Posterior cingulate gyrus (tissue), 11 donors: ENCODE measurements around the gene DPEP1.
"Not testable (repeated sequence)": the region's sequence is repeated elsewhere in the genome, so short reads cannot be mapped to it uniquely, and the experiment has no call there.

Experiments
- DNase-seq, 10 donors: peaks; one replicate each; pipeline versions ENCODE4 v3.0.0 to v3.0.0-alpha.2; 2020 to 2021; ENCODE audit warnings: mixed read lengths in 3 of 10
- intact Hi-C: fragments of 100-400 bp; cut with DNase I; formaldehyde crosslinking; loops from one replicate; pipeline ENCODE4 v1.15.1; 2023

DPEP1 gene

DNA sequence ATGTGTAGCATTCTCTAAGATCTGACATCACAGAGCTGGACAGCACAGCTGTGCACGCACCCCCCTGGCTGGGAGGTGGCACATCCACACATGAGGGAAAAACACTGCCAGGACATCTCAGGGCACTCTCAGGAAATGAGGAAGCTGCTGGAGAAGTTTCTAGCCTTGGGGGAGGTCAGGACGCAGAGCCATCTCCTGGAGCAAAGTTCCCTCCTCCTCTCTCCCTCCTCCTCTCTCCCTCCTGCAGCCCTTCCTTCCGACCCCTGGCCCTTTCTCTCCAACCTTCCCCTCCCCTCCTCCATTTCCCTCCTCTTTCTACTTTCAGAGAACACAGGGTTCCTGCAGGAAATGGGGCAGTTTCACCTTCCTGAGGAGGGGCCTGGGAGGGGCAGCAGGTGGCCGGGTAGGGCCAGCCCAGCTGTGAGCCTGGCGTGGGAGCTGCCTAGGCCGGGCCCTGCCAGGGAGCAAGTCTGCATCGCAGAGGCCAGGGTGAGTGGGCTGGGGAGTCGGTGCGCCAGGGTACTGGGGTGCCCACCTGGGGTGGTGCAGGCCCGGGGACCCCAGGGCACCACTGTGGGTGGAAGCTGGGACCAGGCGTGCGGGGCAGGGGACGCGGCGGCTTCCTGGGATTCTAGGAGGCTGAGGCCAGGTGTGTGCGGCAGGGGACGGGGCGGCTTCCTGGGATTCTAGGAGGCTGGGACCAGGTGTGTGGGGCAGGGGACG, at the start of gene DPEP1:
DPEP1 (plus strand) TSS at position 412 of the 723 bp plus-strand sequence. CDS start 16,769 bp downstream, outside the sequence.
- intact Hi-C loops: no loop called here
- peak in 2 of 10 donors; percentile 35 to 78 for DNase-seq

DNA sequence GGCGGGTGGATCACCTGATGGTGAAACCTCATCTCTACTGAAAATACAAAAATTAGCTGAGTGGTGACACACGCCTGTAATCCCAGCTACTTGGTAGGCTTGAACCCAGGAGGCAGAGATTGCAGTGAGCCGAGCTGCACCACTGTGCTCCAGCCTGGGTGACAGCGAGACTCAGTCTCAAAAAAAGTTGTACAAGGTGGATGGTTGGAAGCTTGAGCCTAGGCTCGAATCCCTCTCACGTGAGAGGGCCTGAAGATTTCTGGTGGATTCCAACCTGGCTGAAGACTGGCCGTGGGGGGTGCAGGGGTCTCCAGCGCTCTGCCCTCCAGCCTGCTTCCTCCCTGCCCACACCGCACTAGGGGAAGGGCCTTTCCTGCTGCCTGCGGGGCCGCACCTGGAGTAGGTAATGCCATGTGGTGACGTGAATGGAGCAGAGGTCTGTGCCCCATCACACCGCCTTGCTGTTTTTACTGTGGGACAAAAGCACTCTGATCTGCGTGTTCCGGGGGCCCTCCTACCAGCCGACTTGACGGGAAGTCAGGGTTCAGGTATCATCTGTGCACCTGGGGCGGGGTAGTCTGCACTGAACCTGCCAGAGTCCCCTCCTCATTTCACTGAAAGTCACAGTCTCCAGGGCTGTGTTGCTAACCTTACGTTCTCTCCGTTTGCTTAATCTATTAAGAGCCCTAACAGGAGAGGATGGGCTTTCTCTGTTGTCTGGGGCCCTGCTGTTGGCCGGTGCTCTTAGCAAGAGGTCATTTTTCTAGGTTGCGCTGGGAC, 48.8 kb upstream of the DPEP1 start:
- DNase-seq: peak in 1 of 10 donors; percentile 81
- intact Hi-C loops: loop anchor here (10.0 kb wide), 1 partner anchor 80 kb away; no protein-coding TSS in a partner anchor

DNA sequence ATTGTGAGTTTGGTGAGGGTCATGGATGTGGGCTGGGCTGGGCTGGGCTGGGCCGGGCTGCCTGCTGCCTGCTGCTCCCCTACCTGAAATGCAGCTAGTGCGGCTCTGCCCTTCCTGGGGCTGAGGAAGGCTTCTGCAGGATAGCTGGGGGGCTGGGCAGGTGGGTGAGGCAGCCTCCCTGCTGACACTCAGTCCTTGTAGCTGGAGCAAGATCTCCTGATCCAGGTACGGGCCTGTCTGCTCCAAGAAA, 48.3 kb upstream of the DPEP1 start:
- intact Hi-C loops: loop anchor here (10.0 kb wide), 1 partner anchor 80 kb away; no protein-coding TSS in a partner anchor
- DNase-seq: no peak

DNA sequence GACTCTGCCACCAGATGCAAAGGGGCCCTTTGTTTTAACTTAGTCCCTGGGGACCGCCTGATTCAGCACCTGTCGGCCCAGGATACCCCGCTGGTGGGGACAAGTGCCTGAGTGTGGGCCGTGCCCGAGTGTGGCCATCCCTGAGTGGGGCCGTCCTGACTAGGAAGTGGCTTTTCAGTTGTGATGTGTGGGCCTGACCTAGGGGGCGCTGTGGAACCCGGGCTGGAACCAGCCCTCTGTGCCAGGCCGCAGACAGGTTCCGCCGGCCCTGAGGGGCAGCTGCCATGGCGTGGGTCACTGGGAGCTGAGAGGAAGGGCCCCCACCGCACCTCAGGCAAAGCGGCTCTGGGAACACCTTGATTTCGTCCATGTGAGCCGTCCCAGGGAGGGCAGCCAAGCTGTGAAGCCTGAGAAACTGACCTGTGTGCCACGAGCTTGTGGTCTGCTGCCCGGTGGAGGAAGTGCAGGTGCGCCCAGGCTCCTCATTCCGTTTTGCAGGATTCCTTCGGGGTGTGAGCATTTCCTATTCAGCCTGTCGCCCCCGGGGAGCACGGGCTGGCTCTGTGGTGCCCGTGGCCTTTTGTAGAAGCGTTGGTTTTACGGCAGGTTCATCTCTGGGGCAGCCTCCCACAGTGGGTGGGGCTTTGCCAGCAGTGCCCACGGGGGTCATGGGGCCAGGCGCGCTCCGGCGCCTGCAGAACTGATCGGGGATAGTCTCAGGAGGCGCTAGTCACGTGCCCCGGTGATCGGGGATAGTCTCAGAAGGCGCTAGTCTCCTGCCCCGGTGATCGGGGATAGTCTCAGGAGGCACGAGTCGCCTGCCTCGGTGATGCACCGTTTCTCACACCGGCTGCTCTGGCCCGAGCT, 47.7 kb upstream of the DPEP1 start:
- intact Hi-C loops: loop anchor here (10.0 kb wide), 1 partner anchor 79 kb away; no protein-coding TSS in a partner anchor
- peak in 8 of 10 donors; percentile 34 to 91 (median 47) for DNase-seq

DNA sequence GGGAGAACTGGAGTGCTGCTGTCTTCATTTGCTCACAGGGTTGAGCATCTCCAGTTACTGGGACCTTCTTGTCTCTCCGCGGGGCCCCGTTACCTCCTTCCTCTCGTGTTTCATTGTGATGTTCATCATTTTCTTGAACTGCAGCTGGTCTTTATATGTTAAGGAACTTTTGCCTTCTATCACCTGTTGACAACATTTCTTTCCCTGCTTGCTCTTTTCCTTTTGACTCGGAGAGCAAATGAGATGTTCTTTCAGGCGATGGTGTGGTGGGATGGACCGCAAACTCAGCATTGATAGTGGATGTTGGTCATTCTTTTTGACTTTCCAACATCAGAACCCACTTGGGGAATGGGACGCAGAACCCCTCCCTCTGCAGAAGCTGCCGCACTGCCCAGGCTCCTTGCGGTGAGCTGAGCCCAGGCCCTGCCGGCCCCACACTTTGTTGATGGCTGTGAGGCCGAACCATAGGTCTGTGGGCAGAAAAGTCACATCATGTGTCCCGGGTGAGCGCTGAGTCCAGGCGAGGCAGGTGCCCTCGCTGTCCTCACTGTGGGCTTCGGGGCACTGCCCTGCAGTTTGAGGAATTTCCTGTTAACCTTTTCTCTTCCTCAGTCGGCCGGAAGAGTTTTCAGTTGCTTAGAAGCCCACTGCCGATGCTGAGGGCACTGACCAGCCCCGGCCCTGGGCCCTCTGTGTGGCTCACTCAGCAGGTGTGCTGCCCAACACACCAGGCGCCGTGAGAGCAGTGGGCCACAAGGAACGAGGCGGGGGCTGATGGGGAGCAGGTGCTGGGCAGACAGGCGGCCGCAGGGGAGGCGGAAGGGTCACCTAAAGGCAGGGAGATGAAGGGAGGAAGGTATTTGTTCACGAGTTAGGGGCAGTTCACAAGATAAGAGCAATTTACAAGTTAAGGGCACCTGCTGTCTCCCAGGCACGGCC, 45.5 kb upstream of the DPEP1 start:
- peak in 1 of 10 donors; percentile 76 for DNase-seq
- intact Hi-C loops: loop anchor here (10.0 kb wide), 1 partner anchor 77 kb away; no protein-coding TSS in a partner anchor

DNA sequence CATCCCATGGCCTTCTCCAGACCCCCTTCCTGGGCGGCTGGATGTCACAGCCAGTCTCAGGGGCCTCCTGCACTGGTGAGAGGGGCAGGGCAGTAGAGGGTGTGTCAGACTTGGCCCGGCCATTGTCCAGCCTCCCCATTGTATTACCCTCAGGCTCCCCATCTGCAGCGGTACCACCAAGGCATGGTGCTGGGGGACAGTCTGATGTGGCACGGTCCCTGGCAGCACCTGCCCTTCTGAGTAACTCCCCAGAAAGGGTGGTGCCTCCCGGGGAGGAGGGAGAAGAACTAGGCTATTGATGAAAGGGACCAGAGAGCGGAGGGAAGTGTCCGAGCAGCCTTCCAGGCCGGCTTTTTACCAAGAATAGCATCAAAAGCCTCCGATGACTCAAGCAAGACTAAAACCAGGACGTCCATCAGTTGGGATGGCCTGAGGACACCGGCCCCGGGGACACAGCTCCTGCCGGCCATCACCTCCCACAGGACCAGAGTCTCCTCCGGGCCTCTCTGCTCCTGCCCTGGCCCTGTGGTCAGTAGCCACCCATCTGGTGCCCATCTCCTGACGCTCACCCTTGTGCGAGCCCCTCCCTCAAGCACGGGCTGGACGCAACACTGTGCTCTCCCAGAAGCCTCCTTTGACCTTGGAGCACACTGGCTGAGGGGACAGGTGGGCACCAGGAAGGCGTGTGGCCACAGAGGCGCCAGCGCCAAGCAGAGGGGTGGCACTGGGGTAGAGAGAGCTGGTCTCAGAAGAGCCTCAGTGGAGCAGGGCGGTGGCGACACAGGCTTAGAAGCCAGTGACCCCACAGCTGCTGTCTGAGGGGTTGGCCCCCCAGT, 43.7 kb upstream of the DPEP1 start:
- intact Hi-C loops: loop anchor here (10.0 kb wide), 1 partner anchor 75 kb away; no protein-coding TSS in a partner anchor
- DNase-seq: peak in 1 of 10 donors; percentile 74

DNA sequence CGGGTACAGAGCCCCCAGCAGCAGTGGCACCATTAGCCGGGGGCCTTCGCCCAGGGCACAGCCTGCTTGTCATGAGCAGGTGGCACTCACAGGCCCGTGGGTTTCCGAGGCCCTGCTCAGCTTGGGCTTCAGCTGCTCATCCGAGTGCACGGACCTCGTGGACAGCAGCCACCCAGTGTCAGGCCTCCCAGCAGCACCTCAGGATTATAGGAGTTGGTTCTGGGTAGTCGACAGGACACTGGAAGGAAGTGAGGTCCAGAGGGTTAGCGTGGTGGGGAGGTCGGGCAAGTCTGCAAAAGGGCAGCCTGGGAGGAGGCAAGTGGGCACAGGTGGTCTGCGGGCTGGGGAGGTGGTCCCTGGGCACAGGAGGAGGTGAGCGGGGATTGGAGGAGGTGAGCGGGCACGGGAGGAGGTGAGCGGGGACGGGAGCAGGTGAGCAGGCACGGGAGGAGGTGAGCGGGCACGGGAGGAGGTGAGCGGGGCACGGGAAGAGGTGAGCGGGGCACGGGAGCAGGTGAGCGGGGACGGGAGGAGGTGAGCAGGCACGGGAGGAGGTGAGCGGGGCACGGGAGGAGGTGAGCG, 43.0 kb upstream of the DPEP1 start:
- intact Hi-C loops: no loop called here
- peak in 1 of 10 donors; percentile 67 for DNase-seq

DNA sequence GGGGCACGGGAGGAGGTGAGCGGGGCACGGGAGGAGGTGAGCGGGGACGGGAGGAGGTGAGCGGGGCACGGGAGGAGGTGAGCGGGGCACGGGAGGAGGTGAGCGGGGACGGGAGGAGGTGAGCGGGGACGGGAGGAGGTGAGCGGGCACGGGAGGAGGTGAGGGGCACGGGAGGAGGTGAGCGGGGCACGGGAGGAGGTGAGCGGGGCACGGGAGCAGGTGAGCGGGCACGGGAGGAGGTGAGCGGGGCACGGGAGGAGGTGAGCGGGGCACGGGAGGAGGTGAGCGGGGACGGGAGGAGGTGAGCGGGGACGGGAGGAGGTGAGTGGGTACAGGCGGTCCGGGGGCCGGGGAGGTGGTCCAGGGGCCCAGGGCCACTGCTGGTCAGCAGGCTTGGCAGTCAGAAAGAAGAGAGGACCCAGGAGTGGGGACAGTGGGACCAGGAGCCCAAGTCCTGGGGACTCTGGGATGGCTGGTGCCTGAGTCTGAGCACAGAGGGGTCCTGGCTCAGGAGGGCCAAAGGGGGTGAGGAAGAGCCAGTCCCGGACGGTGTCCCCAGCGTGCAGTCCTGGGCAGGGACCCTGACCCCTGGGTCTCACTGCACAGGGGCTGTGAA, 42.4 kb upstream of the DPEP1 start:
- peak in 1 of 10 donors; percentile 67 for DNase-seq
- intact Hi-C loops: not testable (repeated sequence)

DNA sequence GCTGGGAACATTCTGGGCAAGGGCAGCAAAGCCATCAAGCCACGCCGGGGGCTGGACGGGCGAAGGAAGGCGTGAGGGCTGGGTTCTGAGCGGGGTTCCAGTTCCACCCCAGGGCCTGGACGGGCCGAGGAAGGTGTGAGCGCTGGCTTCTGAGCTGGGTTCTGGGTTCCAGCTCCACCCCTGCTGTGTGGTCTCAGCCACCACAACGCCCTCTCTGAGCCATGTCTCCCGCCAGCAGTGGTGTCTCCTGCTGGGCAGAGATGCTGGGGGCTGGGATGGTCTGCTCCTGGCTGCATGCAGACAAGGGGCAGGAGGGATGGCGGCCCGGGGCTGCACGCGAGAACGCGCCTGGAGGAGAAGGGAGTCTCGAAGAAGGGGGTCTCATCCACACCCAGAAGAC, 41.8 kb upstream of the DPEP1 start:
- intact Hi-C loops: no loop called here
- DNase-seq: no peak

DNA sequence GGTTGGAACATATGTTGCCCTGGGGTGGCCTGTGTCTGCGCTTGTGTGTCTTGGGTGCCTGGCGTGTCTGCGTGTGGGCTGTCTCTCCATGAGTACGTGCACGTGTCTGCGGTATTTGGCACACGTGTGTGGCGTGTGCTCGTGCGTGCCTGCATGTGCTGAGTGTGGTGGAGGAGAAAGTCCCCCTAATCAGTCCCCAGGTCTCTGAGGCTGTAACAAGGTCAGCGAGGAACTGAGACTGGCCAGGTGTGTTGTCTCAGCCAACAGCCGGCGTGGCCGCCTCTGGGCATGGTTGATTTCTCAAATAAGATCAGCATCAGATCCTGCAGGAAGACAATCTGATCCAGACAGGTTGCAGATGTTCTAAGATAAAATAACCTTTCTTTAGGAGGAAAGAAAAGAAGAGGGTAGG, 41.4 kb upstream of the DPEP1 start:
- DNase-seq: no peak
- intact Hi-C loops: no loop called here

DNA sequence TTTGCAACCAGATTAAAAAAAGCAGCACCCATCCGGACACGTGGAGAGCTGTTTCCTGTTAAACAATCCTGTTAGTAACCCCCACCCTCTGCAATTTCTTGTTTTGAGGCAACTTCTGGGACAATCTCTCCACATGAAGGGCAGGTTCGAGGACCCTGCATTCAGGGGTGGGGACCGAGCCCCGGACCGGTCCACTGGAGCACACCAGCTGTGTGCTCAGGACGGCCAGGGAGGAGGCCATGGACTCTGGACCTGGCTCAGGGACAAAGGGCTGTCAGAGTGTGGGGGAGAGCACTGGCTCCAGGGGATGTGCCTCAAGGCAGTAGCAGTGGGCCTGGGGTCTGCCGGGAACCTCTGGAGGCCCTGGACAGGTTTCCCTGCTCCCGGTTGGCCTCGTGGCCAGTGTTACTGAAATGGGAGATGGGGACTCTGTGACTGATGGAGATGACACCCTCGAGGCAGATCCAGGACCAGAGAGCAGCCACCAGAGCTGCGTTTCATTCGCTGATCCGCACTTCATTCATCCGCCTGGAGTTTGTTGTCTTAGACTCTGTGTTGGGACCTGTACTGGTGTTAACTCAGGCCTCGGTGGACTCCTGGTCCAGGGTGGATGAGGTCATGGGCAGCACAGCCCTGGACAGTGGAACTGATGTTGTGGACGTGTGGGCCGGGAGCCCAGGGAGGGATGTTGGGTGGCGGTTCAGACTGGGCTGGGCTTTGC, 40.8 kb upstream of the DPEP1 start:
- intact Hi-C loops: no loop called here
- peak in 1 of 10 donors; percentile 64 for DNase-seq

DNA sequence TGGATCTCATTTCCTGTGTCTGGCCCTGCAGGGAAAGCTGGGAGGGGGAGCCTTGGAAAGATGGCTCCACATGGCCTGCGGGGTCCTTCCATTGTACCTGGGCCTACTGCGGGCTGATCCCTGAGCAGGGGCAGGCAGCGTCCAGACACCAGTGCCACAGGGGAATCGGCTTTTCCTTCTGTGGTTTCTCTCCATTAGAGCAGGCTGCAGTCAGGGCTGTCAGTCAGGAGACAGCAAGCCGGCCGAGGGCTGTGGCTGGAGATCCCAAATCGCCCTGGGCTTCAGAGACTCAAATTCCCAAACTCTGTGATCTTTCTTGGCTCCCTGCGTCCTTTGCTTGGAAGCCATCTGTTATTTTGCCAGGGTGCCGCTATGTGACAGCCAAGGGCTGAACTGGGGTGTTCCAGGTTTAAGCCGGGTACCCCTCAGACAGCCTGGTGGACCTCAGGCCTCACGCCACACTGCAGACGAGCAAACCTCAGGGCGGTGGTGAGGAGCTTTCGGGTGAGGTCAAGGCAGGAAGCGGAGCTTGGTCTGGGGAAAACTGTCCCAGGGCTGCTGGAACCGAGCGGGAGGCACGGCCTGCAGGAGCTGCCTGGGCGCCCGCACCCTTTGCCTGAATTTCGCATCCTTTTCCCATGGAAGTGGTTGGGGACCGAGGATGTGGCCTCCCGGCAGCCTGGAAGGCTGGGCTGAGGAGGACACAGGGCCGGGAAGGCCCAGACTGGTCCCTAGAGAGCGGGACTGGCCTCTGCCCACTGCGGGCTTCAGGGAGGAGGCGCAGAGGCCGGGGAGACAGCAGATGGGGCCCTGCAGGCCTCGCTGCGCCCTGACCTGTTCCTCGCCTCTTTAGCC, 39.4 kb upstream of the DPEP1 start:
- DNase-seq: no peak
- intact Hi-C loops: no loop called here

DNA sequence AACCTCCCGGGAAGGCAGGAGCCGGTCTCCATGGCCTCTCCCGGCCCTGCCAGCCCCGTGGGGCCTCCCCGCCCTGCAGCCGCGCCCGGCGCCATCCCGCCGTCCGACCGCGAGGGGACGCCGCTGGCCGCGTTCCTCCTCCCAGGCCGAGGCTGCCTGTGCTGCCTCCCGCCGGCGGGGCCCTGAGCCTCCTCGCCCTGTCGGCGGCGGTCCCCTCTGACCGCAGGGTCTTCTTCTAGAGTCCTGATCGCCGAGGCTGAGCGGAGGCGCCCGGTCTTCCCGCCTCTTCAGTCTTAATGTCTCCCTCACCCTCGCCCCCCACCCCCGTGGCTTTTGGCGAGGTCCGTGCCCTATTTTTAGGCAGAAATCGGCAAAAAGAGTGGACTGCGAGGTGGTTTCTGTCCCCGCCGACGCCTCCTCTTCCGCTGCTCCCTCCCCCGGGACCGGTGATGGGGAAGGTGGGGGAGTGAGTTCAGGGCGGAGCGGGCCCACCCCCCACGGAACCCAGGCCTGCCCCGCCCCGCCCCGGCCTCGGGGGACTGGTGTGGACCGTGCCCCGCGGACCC, 38.7 kb upstream of the DPEP1 start:
- intact Hi-C loops: no loop called here
- DNase-seq: peak in 1 of 10 donors; percentile 38

DNA sequence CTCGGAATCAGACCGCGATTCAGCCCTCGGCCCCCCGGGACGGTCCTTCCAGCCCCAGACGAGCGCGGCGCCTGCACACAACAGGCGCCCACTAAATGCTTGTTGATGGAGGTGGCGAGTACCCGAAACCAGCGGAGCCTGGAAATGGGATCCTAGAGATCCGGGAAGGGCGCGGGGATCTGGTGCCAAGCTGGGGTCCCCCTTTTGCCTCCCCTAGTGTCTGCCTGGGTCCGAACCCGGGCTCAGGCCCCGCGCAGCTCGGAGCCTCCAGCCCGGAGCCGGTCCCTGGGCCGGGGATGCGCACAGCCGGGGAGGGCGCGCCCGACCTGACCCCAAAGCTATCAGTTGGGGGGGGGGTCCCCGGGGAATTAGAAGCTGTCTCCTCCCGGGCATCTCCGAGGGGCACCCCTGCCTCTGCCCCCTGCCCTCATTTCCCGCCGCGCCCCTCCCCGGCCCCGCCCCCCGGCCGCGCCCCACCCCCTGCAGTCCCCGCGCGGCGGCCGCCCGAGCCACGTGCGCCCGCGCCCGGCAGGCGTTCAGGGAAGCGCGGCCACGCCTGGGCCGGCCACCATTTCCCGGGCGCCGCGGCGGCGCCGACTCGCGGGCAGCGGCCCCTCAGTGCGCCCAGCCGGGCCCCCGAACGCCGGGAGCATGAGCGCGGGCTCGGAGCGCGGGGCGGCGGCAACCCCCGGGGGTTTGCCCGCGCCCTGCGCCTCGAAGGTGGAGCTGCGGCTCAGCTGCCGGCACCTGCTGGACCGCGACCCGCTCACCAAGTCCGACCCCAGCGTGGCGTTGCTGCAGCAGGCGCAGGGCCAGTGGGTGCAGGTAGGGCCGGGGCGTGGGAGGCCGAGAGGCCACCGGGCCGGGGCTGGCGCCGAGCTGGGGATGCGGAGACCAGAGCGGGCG, 37.9 kb upstream of the DPEP1 start, which contains the start of gene CPNE7:
CPNE7 (plus strand) TSS at position 512 of the 906 bp plus-strand sequence; CDS start at position 652, 140 bp downstream.
- intact Hi-C loops: no loop called here
- DNase-seq: no peak
